Lung (tissue), 12 donors: Measurements from ENCODE around the gene EIF3K. TPM values are rescaled to one million over a fixed set of nuclear protein-coding genes. Genes with fewer than 3 reads are reported as not detected.

Experiments used
- ATAC-seq: fragments of 200-7000 bp; cut with Tn5 transposase; one replicate; pipeline ENCODE4 v1.9.1; 2020; ENCODE audit warnings: moderate number of reproducible peaks; ENCODE audit not compliant: insufficient read depth, low FRiP score
- DNase-seq, 3 donors: peaks; one replicate each; pipeline ENCODE4 v3.0.0-alpha.2; 2013 to 2017
- H3K27ac ChIP-seq, 2 donors: one replicate each; pipeline ENCODE4 v1.5.1; 2013; ENCODE audit warnings: mild to moderate bottlenecking in 2 of 2, moderate library complexity in 2 of 2, control low read depth in 1 of 2, inconsistent platforms in 1 of 2, low read depth in 1 of 2, low read length in 1 of 2
- H3K27me3 ChIP-seq, 3 donors: one replicate each; pipeline ENCODE4 v1.5.1; 2013; ENCODE audit warnings: low read length in 2 of 3; ENCODE audit not compliant: control insufficient read depth in 3 of 3, insufficient read depth in 3 of 3
- H3K36me3 ChIP-seq, 4 donors: one replicate each; pipeline ENCODE4 v1.5.1; 2013; ENCODE audit warnings: low read length in 4 of 4, mild to moderate bottlenecking in 1 of 4, moderate library complexity in 1 of 4; ENCODE audit not compliant: control insufficient read depth in 4 of 4, insufficient read depth in 4 of 4
- H3K4me1 ChIP-seq, 5 donors: one replicate each; pipeline ENCODE4 v1.5.1; 2013; ENCODE audit warnings: low read length in 5 of 5, mild to moderate bottlenecking in 2 of 5, moderate library complexity in 1 of 5; ENCODE audit not compliant: control insufficient read depth in 5 of 5, insufficient read depth in 5 of 5
- H3K4me3 ChIP-seq: one replicate; pipeline ENCODE4 v1.5.1; 2013; ENCODE audit warnings: mild to moderate bottlenecking, control low read depth, moderate library complexity
- H3K9ac ChIP-seq, 2 donors: one replicate each; pipeline ENCODE4 v1.5.1; 2013; ENCODE audit warnings: low read length in 2 of 2, control low read depth in 1 of 2; ENCODE audit not compliant: insufficient read depth in 1 of 2
- H3K9me3 ChIP-seq, 4 donors: one replicate each; pipeline ENCODE4 v1.5.1; 2013; ENCODE audit warnings: low read length in 3 of 4, mild to moderate bottlenecking in 1 of 4, moderate library complexity in 1 of 4; ENCODE audit not compliant: control insufficient read depth in 4 of 4, insufficient read depth in 3 of 4
- WGBS, 2 donors: extraction: QIAGEN DNeasy Blood & Tissue Kit; methylation state at CpG; one replicate each; pipeline ENCODE4 v1.1.7; 2013; 5-methylcytosine and 5-hydroxymethylcytosine counted together
- polyA plus RNA-seq, 2 donors: library from polyadenylated mRNA; stranded (reverse); fragments of 200-250 nt; gene quantifications; one replicate each; pipeline ENCODE4 v1.2.1, GENCODE V29; 2013
- total RNA-seq, 2 donors: library from RNA; depleted of rRNA in 1 of 2; stranded (reverse); fragments of >200 nt in 1 of 2; gene quantifications; one replicate each; pipeline ENCODE4 v1.2.1, GENCODE V29; 2014 to 2021
- TF ChIP-seq, protein P1 (sequence below): IDR thresholded peaks from 2 replicates; pipeline ENCODE4 v1.5.1; 2012; ENCODE audit warnings: mild to moderate bottlenecking; ENCODE audit errors: control extremely low read depth, extremely low read depth
- donor health status: control.
- donor health status: control.
- donor health status: Bipolar disorder and iron deficiency.
- donor health status: healthy.
- donor health status: DM: yes; HTN: yes; CAD: no.

The EIF3K gene
- total and polyA plus RNA-seq, 4 donors, result 142 to 344 (median 255) TPM

DNA sequence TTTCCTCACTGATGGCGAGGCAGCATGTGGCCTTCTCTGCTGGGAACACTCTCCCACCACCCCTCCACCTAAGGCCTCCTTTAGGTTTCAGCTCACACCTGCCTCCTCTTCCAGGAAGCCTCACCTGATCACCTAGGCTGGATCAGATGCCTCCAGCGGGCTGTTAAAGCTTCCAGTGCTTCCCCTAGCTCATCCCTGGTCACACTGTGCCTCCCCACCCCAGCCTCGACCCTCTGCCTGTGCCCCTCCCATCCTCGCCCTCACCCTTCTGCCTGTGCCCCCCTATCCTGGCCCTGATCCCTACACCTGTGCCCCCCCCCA, 35.0 kb upstream of the EIF3K start:
- no peaks in the 10 kb centered on the region for H3K4me1 ChIP-seq
- no peaks in the 10 kb centered on the region for H3K36me3 ChIP-seq
- DNase-seq, result no peak
- peaks cover 0 to 1% (median 0%) of the 10 kb centered on the region in 4 donors for H3K9me3 ChIP-seq
- no peak overlapping the region for H3K27ac ChIP-seq
- TF ChIP-seq, protein P1, sequence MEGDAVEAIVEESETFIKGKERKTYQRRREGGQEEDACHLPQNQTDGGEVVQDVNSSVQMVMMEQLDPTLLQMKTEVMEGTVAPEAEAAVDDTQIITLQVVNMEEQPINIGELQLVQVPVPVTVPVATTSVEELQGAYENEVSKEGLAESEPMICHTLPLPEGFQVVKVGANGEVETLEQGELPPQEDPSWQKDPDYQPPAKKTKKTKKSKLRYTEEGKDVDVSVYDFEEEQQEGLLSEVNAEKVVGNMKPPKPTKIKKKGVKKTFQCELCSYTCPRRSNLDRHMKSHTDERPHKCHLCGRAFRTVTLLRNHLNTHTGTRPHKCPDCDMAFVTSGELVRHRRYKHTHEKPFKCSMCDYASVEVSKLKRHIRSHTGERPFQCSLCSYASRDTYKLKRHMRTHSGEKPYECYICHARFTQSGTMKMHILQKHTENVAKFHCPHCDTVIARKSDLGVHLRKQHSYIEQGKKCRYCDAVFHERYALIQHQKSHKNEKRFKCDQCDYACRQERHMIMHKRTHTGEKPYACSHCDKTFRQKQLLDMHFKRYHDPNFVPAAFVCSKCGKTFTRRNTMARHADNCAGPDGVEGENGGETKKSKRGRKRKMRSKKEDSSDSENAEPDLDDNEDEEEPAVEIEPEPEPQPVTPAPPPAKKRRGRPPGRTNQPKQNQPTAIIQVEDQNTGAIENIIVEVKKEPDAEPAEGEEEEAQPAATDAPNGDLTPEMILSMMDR, result no peak
- no peaks in the 10 kb centered on the region for H3K27me3 ChIP-seq
- ATAC-seq, result no peak
- H3K9ac ChIP-seq, result no peak overlapping the region
- 80 to 81% methylated on average over 4 of the region's 4 CpGs for WGBS, 2 donors
- no peak overlapping the region for H3K4me3 ChIP-seq

DNA sequence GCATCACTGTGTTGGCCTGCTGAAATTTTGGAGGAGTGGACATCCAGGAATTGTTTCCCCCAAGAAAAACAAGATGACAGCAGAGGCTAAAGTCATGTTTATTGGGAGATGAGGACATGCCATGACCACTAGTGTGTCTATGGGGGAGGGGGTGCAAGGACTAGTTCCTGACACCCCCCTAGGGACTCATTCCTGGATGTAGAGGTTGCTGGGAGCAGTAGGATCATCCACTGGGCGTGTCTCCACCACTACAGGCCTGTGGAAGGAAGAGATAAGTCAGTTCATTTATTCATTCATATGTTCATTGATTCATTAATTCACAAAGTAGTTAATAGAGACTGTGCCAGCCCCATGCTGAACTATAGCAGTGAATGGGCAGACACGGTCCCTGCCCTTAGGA, 31.4 kb upstream of the EIF3K start:
- Histone ChIP-seq H3K27me3 (no peaks in the 10 kb centered on the region), H3K4me1 (no peaks in the 10 kb centered on the region), H3K4me3 (no peak overlapping the region), H3K27ac (no peak overlapping the region), H3K36me3 (no peaks in the 10 kb centered on the region), H3K9me3 (peaks cover 0 to 1% (median 0%) of the 10 kb centered on the region in 4 donors), H3K9ac (no peak overlapping the region)
- ATAC-seq (no peak), DNase-seq (no peak)
- TF ChIP-seq, protein P1, result no peak
- 94% methylated on average over 2 of the region's 2 CpGs for WGBS, 2 donors

DNA sequence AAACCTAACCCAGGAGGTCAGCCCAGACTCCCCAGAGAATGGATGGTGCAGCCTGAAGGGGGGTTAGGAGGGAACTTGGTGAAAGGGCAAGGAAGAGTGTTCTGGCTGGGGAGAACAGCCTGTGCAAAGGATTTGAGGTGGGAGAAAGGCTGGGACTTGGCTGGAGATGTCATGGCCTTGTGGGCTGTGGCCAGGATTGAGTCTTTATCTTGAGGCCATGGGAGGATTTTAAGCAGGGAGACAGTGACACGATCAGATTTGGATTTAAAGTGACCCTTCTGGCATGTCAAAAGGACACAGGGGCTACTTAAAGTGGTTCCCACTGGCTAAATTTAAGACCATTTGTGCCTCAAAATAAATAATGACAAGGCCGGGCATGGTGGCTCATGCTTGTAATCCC, 30.9 kb upstream of the EIF3K start:
- no peak for ATAC-seq
- H3K9ac ChIP-seq, result no peak overlapping the region
- TF ChIP-seq, protein P1, result no peak
- no peaks in the 10 kb centered on the region for H3K27me3 ChIP-seq
- no peak for DNase-seq
- H3K27ac ChIP-seq, result no peak overlapping the region
- H3K4me1 ChIP-seq, result no peaks in the 10 kb centered on the region
- H3K9me3 ChIP-seq, result no peaks in the 10 kb centered on the region
- WGBS, 2 donors, result 86 to 92% methylated on average over 2 of the region's 2 CpGs
- no peaks in the 10 kb centered on the region for H3K36me3 ChIP-seq
- H3K4me3 ChIP-seq, result no peak overlapping the region

DNA sequence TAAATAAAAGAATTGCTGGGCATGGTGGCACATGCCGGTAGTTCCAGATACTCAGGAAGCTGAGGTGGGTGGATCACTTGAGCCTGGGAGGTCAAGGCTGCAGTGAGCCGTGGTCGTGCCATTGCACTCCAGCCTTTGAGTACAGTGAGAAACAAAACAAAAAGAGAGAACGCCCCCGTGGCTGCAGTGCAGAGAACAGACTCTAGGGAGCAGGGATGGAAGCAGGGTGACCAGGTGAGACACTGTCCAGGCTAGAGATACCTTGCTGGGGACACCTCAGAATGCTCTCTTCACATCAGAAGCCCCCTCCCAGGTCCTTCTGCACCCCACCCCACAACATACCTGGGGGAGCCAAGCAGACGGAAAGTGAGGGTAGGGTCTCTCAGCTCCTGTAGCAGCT, 26.0 kb upstream of the EIF3K start:
- H3K36me3 ChIP-seq, result no peaks in the 10 kb centered on the region
- TF ChIP-seq, protein P1, result no peak
- no peaks in the 10 kb centered on the region for H3K27me3 ChIP-seq
- DNase-seq (no peak), ATAC-seq (no peak)
- no peak overlapping the region for H3K4me3 ChIP-seq
- H3K9ac ChIP-seq, result no peak overlapping the region
- no peak overlapping the region for H3K27ac ChIP-seq
- peaks cover 0 to 3% (median 0%) of the 10 kb centered on the region in 5 donors for H3K4me1 ChIP-seq
- H3K9me3 ChIP-seq, result no peaks in the 10 kb centered on the region
- 68 to 92% methylated on average over 6 of the region's 6 CpGs for WGBS, 2 donors
